CD1c-positive myeloid dendritic cell (primary cell): Measurements from ENCODE around the gene RASA3.

Experiments used
- DNase-seq: peaks from one replicate; pipeline ENCODE4 v3.0.0-alpha.2; 2016; ENCODE audit errors: extremely low spot score

RASA3 gene

GRCh38 chr13:114035186-114035582 lies 97.2 kb downstream of the RASA3 start:
- no peak for DNase-seq

- peak; percentile 33 for DNase-seq
Observed at GRCh38 chr13:114034481-114034891, 97.9 kb downstream of the RASA3 start.

GRCh38 chr13:114033541-114034315 lies 98.7 kb downstream of the RASA3 start:
- no peak for DNase-seq

- no peak for DNase-seq
Observed at GRCh38 chr13:114032126-114032799, 100.2 kb downstream of the RASA3 start.

- no peak for DNase-seq
Observed at GRCh38 chr13:114031631-114032030, 100.8 kb downstream of the RASA3 start.

- no peak for DNase-seq
Observed at GRCh38 chr13:114030666-114031610, 101.5 kb downstream of the RASA3 start.

GRCh38 chr13:114029866-114030625 lies 102.4 kb downstream of the RASA3 start:
- no peak for DNase-seq

- no peak for DNase-seq
Observed at GRCh38 chr13:114027826-114028225, 104.6 kb downstream of the RASA3 start.

- no peak for DNase-seq
Observed at GRCh38 chr13:114027046-114027715, 105.2 kb downstream of the RASA3 start.

- no peak for DNase-seq
Observed at GRCh38 chr13:114026481-114026880, 105.9 kb downstream of the RASA3 start.

GRCh38 chr13:114025714-114026431 lies 106.5 kb downstream of the RASA3 start:
- no peak for DNase-seq

GRCh38 chr13:114025405-114025713 lies 107.1 kb downstream of the RASA3 start:
- no peak for DNase-seq

- peak; percentile 6 for DNase-seq
Observed at GRCh38 chr13:114024603-114025404, 107.6 kb downstream of the RASA3 start.

GRCh38 chr13:114023716-114024602 lies 108.5 kb downstream of the RASA3 start:
- DNase-seq = no peak

- no peak for DNase-seq
Observed at GRCh38 chr13:114022876-114023275, 109.5 kb downstream of the RASA3 start.

GRCh38 chr13:114022309-114022669 lies 110.1 kb downstream of the RASA3 start:
- DNase-seq = no peak

GRCh38 chr13:114021464-114022308 lies 110.7 kb downstream of the RASA3 start:
- no peak for DNase-seq
